Panc1 (cell line): ENCODE data around the gene TMEM39B. TPM values are rescaled to one million over a fixed set of nuclear protein-coding genes. Genes with fewer than 3 reads are reported as not detected.

ENCODE experiments used
- ATAC-seq: fragments of 200-7000 bp; cut with Tn5 transposase; 2 replicates; pipeline ENCODE4 v1.9.1; 2020; ENCODE audit warnings: mild to moderate bottlenecking, moderate library complexity
- BruUV-seq: library from RNA; stranded (reverse); fragments of 400-500 nt; replicated peaks from 2 replicates; lab custom pipeline; 2021; lab: Mats Ljungman, UMichigan
- CTCF ChIA-PET: fragments of 300-600 bp; sonication (Branson Sonifier 250); formaldehyde crosslinking; loops from one replicate; lab custom pipeline; 2022; ENCODE audit warnings: antibody characterized with exemption; lab: Charles Lee
- POLR2A ChIA-PET: fragments of 300-600 bp; sonication (Branson Sonifier 250); formaldehyde crosslinking; loops from one replicate; lab custom pipeline; 2022; ENCODE audit warnings: antibody characterized with exemption; lab: Charles Lee
- DNase-seq: peaks from one replicate; pipeline ENCODE4 v3.0.0-alpha.2; 2010; ENCODE audit warnings: low read depth, low spot score
- H3K27ac ChIP-seq: 2 replicates; pipeline ENCODE4 v1.5.1; 2011; ENCODE audit warnings: mild to moderate bottlenecking, low read length, inconsistent platforms
- H3K27me3 ChIP-seq: fragments of 200-500 bp; sonication (Bioruptor generic); 2 replicates; pipeline ENCODE4 v1.6.0; 2014; ENCODE audit warnings: low read length, inconsistent platforms; ENCODE audit not compliant: control insufficient read depth, insufficient read depth
- H3K36me3 ChIP-seq: fragments of 200-500 bp; sonication (Bioruptor generic); 2 replicates; pipeline ENCODE4 v1.5.1; 2014; ENCODE audit warnings: inconsistent platforms, mild to moderate bottlenecking, low read length, moderate library complexity; ENCODE audit not compliant: control insufficient read depth, insufficient read depth
- H3K4me1 ChIP-seq: 2 replicates; pipeline ENCODE4 v1.5.1; 2011; ENCODE audit warnings: inconsistent platforms, mild to moderate bottlenecking, low read length, moderate library complexity; ENCODE audit not compliant: control insufficient read depth, insufficient read depth
- H3K4me3 ChIP-seq, 2 experiments: 2 replicates each; pipeline ENCODE4 v1.5.1; 2011 to 2012; ENCODE audit warnings: low read depth in 2 of 2, low read length in 2 of 2, mild to moderate bottlenecking in 2 of 2, inconsistent platforms in 1 of 2, moderate library complexity in 1 of 2
- H3K9me3 ChIP-seq: fragments of 200-500 bp; sonication (Bioruptor generic); 2 replicates; pipeline ENCODE4 v1.5.1; 2014; ENCODE audit warnings: low read depth, mild to moderate bottlenecking, inconsistent platforms, low read length, moderate library complexity; ENCODE audit not compliant: control insufficient read depth, insufficient read depth
- CTCF ChIP-seq: fragments of 450-650 bp; IDR thresholded peaks from 2 replicates; pipeline ENCODE4 v1.5.1; 2017; ENCODE audit warnings: mild to moderate bottlenecking
- POLR2AphosphoS5 ChIP-seq: IDR thresholded peaks from 2 replicates; pipeline ENCODE4 v1.6.1; 2012; ENCODE audit warnings: mild to moderate bottlenecking, low read depth, low read length, moderate library complexity
- REST ChIP-seq, 2 experiments: IDR thresholded peaks; 2 replicates each; pipeline ENCODE4 v1.6.1; 2011 to 2012; ENCODE audit warnings: low read depth in 2 of 2, control low read depth in 1 of 2, low read length in 1 of 2, mild to moderate bottlenecking in 1 of 2, moderate library complexity in 1 of 2; ENCODE audit not compliant: insufficient read depth in 1 of 2
- SIN3A ChIP-seq: IDR thresholded peaks from 2 replicates; pipeline ENCODE4 v1.6.1; 2012; ENCODE audit warnings: low read depth, mild to moderate bottlenecking, low read length, moderate library complexity, borderline replicate concordance; ENCODE audit not compliant: insufficient read depth
- TCF7L2 ChIP-seq: IDR thresholded peaks from 2 replicates; pipeline ENCODE4 v1.6.1; 2011; ENCODE audit warnings: mild to moderate bottlenecking, low read depth, low read length, inconsistent platforms
- in situ Hi-C: cut with HindIII; loops from 2 replicates; pipeline ENCODE4 v1.10.0; 2016; ENCODE audit warnings: low sequenced_read_pairs, low pct_unique_long_range_greater_than_20kb
- intact Hi-C: fragments of 100-400 bp; cut with micrococcal nuclease; formaldehyde crosslinking; loops from one replicate; pipeline ENCODE4 v1.10.0; 2022; ENCODE audit not compliant: unreplicated experiment
- total RNA-seq: library from RNA; stranded (reverse); gene quantifications from one replicate; pipeline ENCODE4 v1.2.1, GENCODE V29; 2021; ENCODE audit not compliant: unreplicated experiment

TMEM39B gene
- total RNA-seq, 1 experiment from 2014 or later: 35.0 TPM

- Histone ChIP-seq H3K4me1 (peaks cover 14% of the 10 kb centered on the region), H3K27ac (peak overlapping the region; percentile 93), H3K4me3 (peak overlapping the region; percentile 65 to 84), H3K27me3 (no peaks in the 10 kb centered on the region), H3K36me3 (peaks cover 8% of the 10 kb centered on the region), H3K9me3 (no peaks in the 10 kb centered on the region)
- no peak for DNase-seq
- ATAC-seq: peak; percentile 34
- intact Hi-C loops (no loop called here), in situ Hi-C loops (no loop called here)
- ChIA-PET POLR2A (interaction anchor here (0.5 to 1.0 kb wide), 3 partner anchors 10 to 139 kb away, joined by 3 to 5 read pairs (median 4); no protein-coding TSS in a partner anchor), CTCF (interaction anchor here (0.5 to 1.1 kb wide), 6 partner anchors 10 to 428 kb away, joined by 3 to 19 read pairs (median 4); partner anchors contain the start of gene KPNA6)
- BruUV-seq: TSS peak; percentile 75
- TF ChIP-seq TCF7L2: no peak
- TF ChIP-seq POLR2AphosphoS5: no peak
- TF ChIP-seq SIN3A: no peak
- TF ChIP-seq CTCF: no peak
- no peak for TF ChIP-seq REST (IDR thresholded peaks at IDR 0.05; ENCODE audit: insufficient read depth in 1 of 2, low read depth in 2 of 2, low read length in 1 of 2)
Observed at GRCh38 chr1:32073299-32074229, 825 bp downstream of the TMEM39B start.

- ATAC-seq: no peak
- peaks cover 14% of the 10 kb centered on the region for H3K4me1 ChIP-seq
- H3K9me3 ChIP-seq: no peaks in the 10 kb centered on the region
- ChIA-PET POLR2A (interaction anchor here (0.5 to 0.9 kb wide), 2 partner anchors 14 to 59 kb away, joined by 7 to 8 read pairs; no protein-coding TSS in a partner anchor), CTCF (interaction anchor here (0.6 kb wide), 1 partner anchor 34 kb away, joined by 4 read pairs; no protein-coding TSS in a partner anchor)
- intact Hi-C loops (no loop called here), in situ Hi-C loops (no loop called here)
- no peak for DNase-seq
- no TSS peak for BruUV-seq
- no peak overlapping the region for H3K27ac ChIP-seq
- H3K4me3 ChIP-seq: no peak overlapping the region
- no peak for TF ChIP-seq CTCF
- TF ChIP-seq TCF7L2: no peak
- no peak for TF ChIP-seq POLR2AphosphoS5
- TF ChIP-seq REST (IDR thresholded peaks at IDR 0.05; ENCODE audit: insufficient read depth in 1 of 2, low read depth in 2 of 2, low read length in 1 of 2): no peak
- no peak for TF ChIP-seq SIN3A
- no peaks in the 10 kb centered on the region for H3K27me3 ChIP-seq
- H3K36me3 ChIP-seq: peaks cover 8% of the 10 kb centered on the region
Observed at GRCh38 chr1:32074841-32075240, 2.1 kb downstream of the TMEM39B start.
